Occipital lobe (tissue), 3 donors: ENCODE results near the gene ACKR1. TPM values are rescaled to one million over a fixed set of nuclear protein-coding genes. Genes with fewer than 3 reads are reported as not detected.

Experiments used
- DNase-seq: peaks from one replicate; lab custom pipeline; 2025; lab: John Stamatoyannopoulos, UW
- small RNA-seq: library from RNA; depleted of rRNA; stranded (forward); fragments of <200 nt; gene quantifications from one replicate; pipeline ENCODE3, GENCODE V24; 2014
- total RNA-seq: library from RNA; depleted of rRNA; stranded (reverse); fragments of >200 nt; gene quantifications from one replicate; pipeline ENCODE4 v1.2.3, GENCODE V29; 2014

The ACKR1 gene
- total RNA-seq, 1 donor from 2014 or later = 0.62 TPM

DNA sequence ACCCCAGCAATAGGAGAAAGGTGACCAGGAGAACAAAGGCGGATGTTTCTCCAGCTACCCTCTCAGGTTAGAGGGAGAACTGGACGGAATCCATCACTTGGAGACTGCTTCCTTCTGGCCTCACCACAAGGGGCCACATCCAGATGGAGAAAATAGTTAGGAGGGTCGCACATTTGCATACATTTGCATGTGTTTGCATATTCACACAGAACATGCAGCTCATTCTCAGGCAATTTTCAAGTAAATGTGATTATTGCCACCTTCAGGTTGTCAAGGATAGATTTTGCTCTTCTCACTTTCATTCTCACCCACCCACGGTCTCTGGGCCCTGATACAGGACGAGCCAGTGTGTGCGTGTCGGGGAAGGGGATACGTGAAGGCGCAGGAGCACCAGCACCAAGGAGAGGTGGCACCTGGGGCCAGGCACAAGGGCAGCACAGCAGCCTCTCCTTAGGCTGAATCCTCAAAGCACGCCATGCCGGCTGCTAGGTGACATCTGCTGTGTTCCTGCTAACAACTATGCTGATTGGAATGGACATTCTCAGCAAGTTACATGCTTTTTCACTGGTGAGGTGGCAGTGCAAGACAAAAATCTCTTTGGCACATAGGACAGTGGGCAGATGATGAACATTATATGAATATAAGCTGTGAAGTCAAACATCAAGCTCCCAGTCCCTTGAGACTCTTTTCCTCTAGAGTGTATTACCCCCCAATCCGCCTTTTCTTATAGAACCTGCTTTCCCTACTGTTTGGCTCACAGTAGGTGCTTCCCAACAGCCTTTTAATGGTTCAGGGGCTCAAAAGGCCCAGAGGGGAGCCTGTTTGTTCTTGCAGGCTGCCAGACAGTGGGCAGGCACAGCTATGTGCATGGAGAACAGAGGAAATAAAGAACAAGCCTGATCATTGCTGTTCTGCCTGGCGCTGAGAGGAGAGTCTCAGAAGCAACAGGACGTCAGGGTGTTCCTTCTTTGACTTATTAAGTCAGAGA, 14.3 kb downstream of the ACKR1 start:
- DNase-seq = no peak

DNA sequence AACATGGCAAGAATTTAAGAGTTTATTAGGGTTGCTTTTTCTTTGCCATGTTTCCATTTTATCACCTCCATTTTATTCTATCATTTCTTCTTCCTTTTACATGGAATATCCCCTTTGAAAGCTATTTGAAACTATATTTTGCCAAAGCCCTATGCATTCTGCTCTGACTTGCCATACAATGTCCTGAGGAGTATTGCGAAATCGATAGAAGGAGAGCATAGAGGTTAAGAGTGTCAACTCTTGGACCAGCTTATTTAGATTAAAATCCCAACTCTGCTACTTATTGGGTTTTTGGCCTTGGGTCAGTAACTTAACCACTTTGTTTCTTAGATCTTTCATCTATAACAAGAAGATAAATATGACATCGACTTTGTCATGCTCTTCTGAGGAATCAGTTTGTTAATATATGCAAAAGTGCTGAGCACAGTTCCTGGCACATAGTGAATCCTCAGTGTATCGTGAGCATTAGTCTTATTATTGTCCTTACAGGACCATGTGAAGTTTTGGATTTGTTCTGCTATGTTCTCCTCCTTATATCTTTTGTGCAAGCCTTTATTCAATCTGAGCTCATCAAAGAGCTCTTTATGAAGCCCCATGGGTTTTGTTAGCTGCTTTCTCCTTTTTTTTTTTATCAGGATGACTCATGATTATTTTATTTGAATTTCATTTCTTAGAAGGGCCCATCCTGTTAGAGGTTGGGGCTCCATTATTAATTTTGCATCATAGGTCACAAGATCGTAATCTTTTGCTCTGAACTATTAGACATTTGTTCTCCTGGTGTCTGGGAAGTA, 17.6 kb downstream of the ACKR1 start:
- no peak for DNase-seq

DNA sequence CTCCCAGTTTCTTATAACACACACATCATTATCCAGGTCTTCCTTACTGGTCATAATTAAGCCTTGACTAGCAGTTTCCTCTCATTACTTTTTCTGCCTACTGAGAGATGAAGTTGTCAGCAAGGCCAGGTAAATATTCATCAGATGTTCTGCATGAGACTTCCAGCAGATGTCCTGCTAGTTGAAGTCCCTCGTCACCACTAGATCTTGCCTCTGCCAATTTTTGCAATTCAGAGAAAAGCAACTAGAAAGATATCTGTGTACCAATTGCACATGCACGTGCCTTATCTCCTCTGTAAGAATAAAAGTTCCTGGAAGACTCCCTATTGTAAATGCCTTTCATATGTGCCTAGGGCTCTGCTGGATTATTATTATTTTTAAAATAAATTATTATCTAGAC, 18.3 kb downstream of the ACKR1 start:
- no peak for DNase-seq

DNA sequence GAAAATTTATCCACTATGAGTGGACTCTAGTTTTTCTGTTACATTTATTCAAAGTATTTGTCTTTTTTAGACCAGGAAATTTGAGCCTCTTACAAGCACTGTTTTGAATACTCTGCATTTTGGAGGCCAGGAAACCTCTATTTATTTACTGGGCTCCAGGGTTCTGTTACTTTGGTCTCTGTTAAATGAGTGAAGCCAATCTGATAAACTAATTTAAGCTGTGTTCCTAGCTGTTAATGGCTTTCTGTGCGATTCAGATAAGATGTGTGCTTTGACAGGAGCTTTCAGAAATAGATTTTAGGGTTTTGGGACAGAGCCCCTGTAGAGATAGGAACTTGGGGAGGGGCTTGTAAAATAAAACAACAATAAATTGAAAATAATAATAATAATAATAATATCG, 23.9 kb downstream of the ACKR1 start:
- no peak for DNase-seq

DNA sequence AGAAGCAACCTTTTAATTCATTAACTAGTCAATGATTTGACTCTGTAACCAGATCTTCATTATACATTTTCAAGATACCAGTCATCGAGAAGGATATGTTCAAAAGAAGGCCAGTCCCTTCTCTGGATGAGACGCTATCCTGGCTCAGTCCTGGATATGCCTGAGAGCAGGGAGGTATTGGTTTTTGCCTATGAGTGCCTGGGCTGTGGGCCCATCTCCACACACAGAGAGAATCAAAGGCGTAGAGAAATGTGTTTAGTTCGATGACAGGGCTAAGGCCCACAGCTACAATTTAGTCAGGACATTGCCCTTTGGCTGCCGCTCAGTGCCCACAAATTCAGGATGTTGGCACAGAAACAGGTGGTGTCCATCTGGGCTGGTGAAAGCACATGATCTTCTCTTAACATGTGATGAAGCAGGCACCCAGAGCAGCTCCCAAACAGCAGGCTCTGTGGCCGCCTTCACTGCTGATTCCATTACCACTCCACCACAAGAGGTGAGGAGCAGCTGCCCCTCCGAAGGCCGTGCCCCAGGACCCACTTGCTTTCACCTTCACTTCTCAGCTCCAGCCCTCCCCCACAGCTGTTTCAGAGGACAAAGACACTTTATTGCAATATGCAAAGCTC, 24.7 kb downstream of the ACKR1 start:
- no peak for DNase-seq

DNA sequence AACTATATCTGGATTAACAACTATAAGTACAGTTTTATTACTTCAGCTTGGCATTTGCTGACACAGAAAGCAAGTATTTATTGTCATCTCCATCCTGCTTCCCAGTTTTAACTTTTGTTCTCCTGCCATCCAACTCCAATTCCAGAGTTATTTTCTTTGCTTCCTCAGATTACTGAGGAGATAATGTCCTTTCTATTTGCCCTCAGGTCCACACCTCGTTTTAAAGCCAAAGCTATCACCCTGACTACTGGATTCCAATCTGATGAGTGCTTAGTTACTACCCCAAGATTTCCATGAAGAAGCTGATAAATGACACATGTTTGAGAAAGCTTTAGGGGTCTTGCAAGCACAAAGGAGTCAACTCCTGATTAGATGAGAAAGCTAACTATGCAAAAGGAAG, 25.2 kb downstream of the ACKR1 start:
- no peak for DNase-seq

DNA sequence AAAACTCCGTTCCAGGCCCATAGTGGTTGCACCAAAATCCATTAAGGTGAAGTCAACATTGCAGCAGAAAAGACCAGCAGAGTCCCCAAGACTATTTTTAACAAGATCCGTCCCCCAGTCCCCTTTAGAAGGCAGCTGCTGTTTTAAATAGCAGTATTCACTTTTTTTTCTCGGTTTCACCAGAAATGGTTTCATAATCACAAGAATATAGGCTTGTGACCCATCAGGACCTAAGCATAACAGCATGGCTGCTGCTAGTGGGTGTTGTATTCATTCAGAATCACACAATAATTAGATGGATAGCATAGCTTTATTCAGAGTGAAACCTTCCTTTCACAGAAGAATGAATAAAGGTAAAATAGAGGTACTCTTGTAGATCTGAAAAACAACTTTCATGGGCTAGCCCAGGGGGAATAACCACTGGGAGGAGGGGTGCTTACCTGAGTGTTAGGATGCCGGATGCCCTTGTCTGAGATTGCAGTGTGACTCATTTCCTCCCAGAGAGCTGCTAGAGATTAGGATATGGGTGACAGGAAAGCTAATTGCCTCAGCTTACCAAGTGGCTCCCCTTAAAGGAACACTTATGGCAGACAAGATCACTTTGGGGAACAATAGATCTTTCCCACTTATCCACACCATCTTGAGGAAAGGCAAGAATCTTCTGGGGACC, 35.0 kb downstream of the ACKR1 start:
- no peak for DNase-seq

DNA sequence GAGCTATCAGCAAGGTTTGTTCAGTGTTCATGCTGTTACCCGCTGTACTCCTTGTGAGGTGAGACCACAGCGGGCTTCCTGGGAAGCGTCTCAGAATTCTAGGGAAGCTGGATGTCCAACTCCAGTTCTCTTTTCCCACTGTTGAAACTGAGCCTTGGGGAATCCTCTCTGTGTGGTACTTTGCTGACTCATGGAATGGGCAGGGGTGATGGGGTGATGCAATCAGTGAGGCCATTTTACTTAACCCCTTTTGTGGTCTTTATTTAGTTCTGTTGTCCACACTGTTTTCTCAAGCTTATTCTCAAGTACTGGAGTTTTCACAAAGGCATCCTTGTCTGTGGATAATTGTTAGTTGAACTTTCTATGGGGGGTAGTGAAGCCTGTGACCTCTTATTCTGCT, 42.6 kb downstream of the ACKR1 start:
- no peak for DNase-seq

DNA sequence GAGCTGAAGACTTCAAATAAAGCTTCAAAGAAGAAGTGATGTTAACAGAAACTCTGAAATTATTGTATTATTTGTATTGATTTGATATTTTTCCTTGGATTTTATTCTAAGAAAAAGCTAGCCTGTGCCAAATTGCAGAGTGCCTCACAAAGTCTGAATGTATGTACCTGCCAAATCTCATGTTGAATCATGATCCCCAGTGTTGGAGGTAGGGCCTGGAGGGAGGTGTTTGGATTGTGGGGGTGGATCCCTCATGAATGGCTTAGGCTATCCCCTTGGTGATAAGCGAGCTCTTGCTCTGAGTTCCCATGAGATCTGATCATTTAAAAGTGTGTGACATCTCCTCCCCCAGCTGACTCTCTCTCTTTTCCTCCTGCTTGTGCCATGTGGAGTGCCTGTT, 43.6 kb downstream of the ACKR1 start:
- DNase-seq = no peak

DNA sequence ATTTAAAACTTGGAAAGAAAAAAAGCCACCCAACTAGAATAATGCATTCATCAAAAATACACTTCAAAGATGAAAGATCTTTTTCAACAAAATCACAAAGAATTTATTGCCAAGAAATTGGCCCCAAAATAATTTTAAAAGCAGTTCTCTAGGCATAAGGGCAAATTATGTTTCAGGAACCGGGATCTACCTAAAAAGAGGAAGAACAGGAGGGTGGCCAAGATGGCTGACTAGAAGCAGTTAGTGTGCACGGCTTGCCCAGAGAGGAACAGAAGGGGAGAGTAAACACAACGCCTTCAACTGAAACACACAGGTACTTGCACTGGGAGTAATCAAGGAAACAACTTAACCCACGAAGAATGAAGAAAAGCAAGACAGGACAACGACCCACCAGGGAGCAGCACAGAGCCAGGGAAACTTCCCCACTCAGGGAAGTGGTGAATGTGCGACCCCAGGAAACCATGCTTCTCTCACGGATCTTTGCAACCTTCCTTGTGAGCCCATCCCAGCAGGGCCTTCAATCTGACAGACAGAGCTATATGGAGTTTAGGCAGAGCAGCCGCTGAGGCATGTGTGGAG, 46.1 kb downstream of the ACKR1 start:
- DNase-seq = no peak

Small RNAs within 50 kb of the gene (small RNA-seq; reads per million reads assigned to genes)
- not detected for gene RNA5SP60

Other genes with a start within 250 kb of the ACKR1 start
- gene IFI16, start 195.0 kb upstream of the ACKR1 start, total RNA-seq = 23.4 TPM
- gene AIM2, start 128.1 kb upstream of the ACKR1 start, total RNA-seq = 23.4 TPM
- gene CADM3, start 33.3 kb upstream of the ACKR1 start, total RNA-seq = 112 TPM
- 0.47 TPM for gene FCER1A, start 97.5 kb downstream of the ACKR1 start, total RNA-seq
- gene OR10J4, start 227.3 kb downstream of the ACKR1 start, total RNA-seq = not detected
- not detected for gene OR10J1, start 234.8 kb downstream of the ACKR1 start, total RNA-seq